Suprapubic skin (tissue), 4 donors: Measurements from ENCODE around the gene NDUFB7. TPM values are rescaled to one million over a fixed set of nuclear protein-coding genes. Genes with fewer than 3 reads are reported as not detected.
"Not testable (repeated sequence)": the region's sequence is repeated elsewhere in the genome, so short reads cannot be mapped to it uniquely, and the experiment has no call there.

Source experiments
- DNase-seq, 2 donors: peaks; one replicate each; pipeline ENCODE4 v3.0.0-alpha.2; 2019; ENCODE audit warnings: low spot score in 2 of 2
- H3K27ac ChIP-seq: fragments of 200-600 bp; sonication (generic); one replicate; pipeline ENCODE4 v1.5.1; 2019
- H3K27me3 ChIP-seq: fragments of 200-600 bp; sonication (generic); one replicate; pipeline ENCODE4 v1.5.1; 2019
- H3K36me3 ChIP-seq: fragments of 200-600 bp; sonication (generic); one replicate; pipeline ENCODE4 v1.5.1; 2019
- H3K4me1 ChIP-seq: fragments of 200-600 bp; sonication (generic); one replicate; pipeline ENCODE4 v1.5.1; 2019
- H3K4me3 ChIP-seq: fragments of 200-600 bp; sonication (generic); one replicate; pipeline ENCODE4 v1.5.1; 2019; ENCODE audit warnings: mild to moderate bottlenecking
- H3K9me3 ChIP-seq: fragments of 200-600 bp; sonication (generic); one replicate; pipeline ENCODE4 v1.5.1; 2019
- CTCF ChIP-seq, 2 donors: fragments of 200-600 bp in 1 of 2; fragments of 450-650 bp in 1 of 2; sonication (generic) in 1 of 2; IDR thresholded peaks; one replicate each; pipeline ENCODE4 v1.5.1; 2016 to 2019; ENCODE audit warnings: antibody characterized with exemption in 2 of 2, mild to moderate bottlenecking in 1 of 2, moderate library complexity in 1 of 2
- EP300 ChIP-seq: sonication (generic); formaldehyde crosslinking; IDR thresholded peaks from one replicate; pipeline ENCODE4 v1.6.1; 2017; ENCODE audit warnings: antibody characterized with exemption
- POLR2A ChIP-seq, 2 donors: fragments of 450-650 bp; IDR thresholded peaks; one replicate each; pipeline ENCODE4 v1.6.1; 2017; ENCODE audit warnings: antibody characterized with exemption in 2 of 2, mild to moderate bottlenecking in 2 of 2, moderate library complexity in 2 of 2
- POLR2AphosphoS5 ChIP-seq, 3 donors: sonication (generic); formaldehyde crosslinking; IDR thresholded peaks; one replicate each; pipeline ENCODE4 v1.6.1; 2017; ENCODE audit warnings: antibody characterized with exemption in 3 of 3
- WGBS: methylation state at CpG from one replicate; pipeline ENCODE4 v1.1.5; 2018; 5-methylcytosine and 5-hydroxymethylcytosine counted together
- total RNA-seq, 4 donors: library from RNA; depleted of rRNA; stranded (reverse); fragments of >200 nt; gene quantifications; one replicate each; pipeline ENCODE4 v1.1.0, GENCODE V29; 2016

The NDUFB7 gene
- total RNA-seq, 4 donors from 2014 or later, result 196 to 394 (median 340) TPM

- H3K4me3 ChIP-seq, result peak overlapping the region; percentile 11
- H3K27ac ChIP-seq, result peak overlapping the region; percentile 86
- WGBS, result 42% methylated on average over 5 of the region's 6 CpGs
- peaks cover 5% of the 10 kb centered on the region for H3K36me3 ChIP-seq
- peaks cover 94% of the 10 kb centered on the region for H3K4me1 ChIP-seq
- no peak for TF ChIP-seq EP300
- peak in 1 of 3 donors; percentile 7 for TF ChIP-seq POLR2AphosphoS5 (IDR thresholded peaks at IDR 0.05)
- no peaks in the 10 kb centered on the region for H3K9me3 ChIP-seq
- H3K27me3 ChIP-seq, result no peaks in the 10 kb centered on the region
- DNase-seq, result no peak
Observed at GRCh38 chr19:14554382-14554812, 17.5 kb downstream of the NDUFB7 start.

GRCh38 chr19:14553939-14554243, 18.0 kb downstream of the NDUFB7 start:
- no peaks in the 10 kb centered on the region for H3K27me3 ChIP-seq
- H3K36me3 ChIP-seq, result peaks cover 7% of the 10 kb centered on the region
- WGBS, result no CpG with 5 or more reads among the region's 9 CpGs
- H3K9me3 ChIP-seq, result no peaks in the 10 kb centered on the region
- H3K4me1 ChIP-seq, result peaks cover 91% of the 10 kb centered on the region
- peak overlapping the region; percentile 86 for H3K27ac ChIP-seq
- peak overlapping the region; percentile 11 for H3K4me3 ChIP-seq
- TF ChIP-seq POLR2AphosphoS5 (IDR thresholded peaks at IDR 0.05), result no peak
- no peak for DNase-seq

- Histone ChIP-seq H3K9me3 (no peaks in the 10 kb centered on the region), H3K27me3 (no peaks in the 10 kb centered on the region), H3K36me3 (peaks cover 11% of the 10 kb centered on the region), H3K27ac (peak overlapping the region; percentile 86), H3K4me1 (peaks cover 85% of the 10 kb centered on the region), H3K4me3 (peak overlapping the region; percentile 11)
- TF ChIP-seq EP300 (no peak), POLR2A (IDR thresholded peaks at IDR 0.05) (no peak), CTCF (IDR thresholded peaks at IDR 0.05) (no peak), POLR2AphosphoS5 (IDR thresholded peaks at IDR 0.05) (no peak)
- 78% methylated on average over 26 of the region's 35 CpGs for WGBS
- DNase-seq, result no peak
Observed at GRCh38 chr19:14553042-14553938, 18.6 kb downstream of the NDUFB7 start.

GRCh38 chr19:14552006-14552360, 19.9 kb downstream of the NDUFB7 start:
- not testable (repeated sequence) for H3K27me3 ChIP-seq, H3K4me3 ChIP-seq, DNase-seq, H3K9me3 ChIP-seq
- Histone ChIP-seq H3K4me1 (peaks cover 86% of the 10 kb centered on the region), H3K27ac (peak overlapping the region; percentile 86), H3K36me3 (peaks cover 13% of the 10 kb centered on the region)
- 75% methylated on average over 8 of the region's 8 CpGs for WGBS

- peak in 1 of 2 donors; percentile 69 for DNase-seq
- Histone ChIP-seq H3K36me3 (peaks cover 13% of the 10 kb centered on the region), H3K27ac (peak overlapping the region; percentile 86), H3K4me1 (peaks cover 84% of the 10 kb centered on the region)
- peak in 1 of 2 donors; percentile 42 for TF ChIP-seq CTCF (IDR thresholded peaks at IDR 0.05)
- not testable (repeated sequence) for H3K4me3 ChIP-seq, H3K27me3 ChIP-seq, H3K9me3 ChIP-seq
- 39% methylated on average over 12 of the region's 12 CpGs for WGBS
Observed at GRCh38 chr19:14551134-14552005, 20.5 kb downstream of the NDUFB7 start.

- peaks cover 84% of the 10 kb centered on the region for H3K4me1 ChIP-seq
- H3K36me3 ChIP-seq, result peaks cover 13% of the 10 kb centered on the region
- peak in 1 of 2 donors; percentile 81 for DNase-seq
- TF ChIP-seq POLR2AphosphoS5 (IDR thresholded peaks at IDR 0.05), result no peak
- no peak for TF ChIP-seq POLR2A (IDR thresholded peaks at IDR 0.05)
- TF ChIP-seq EP300, result no peak
- no peak for TF ChIP-seq CTCF (IDR thresholded peaks at IDR 0.05)
- 33% methylated on average over 14 of the region's 15 CpGs for WGBS
- H3K9me3 ChIP-seq, result no peaks in the 10 kb centered on the region
- H3K4me3 ChIP-seq, result no peak overlapping the region
- peak overlapping the region; percentile 86 for H3K27ac ChIP-seq
- H3K27me3 ChIP-seq, result no peaks in the 10 kb centered on the region
Observed at GRCh38 chr19:14550201-14550754, 21.6 kb downstream of the NDUFB7 start.
